ENCODE data around the gene C2CD2L. TPM values are rescaled to one million over a fixed set of nuclear protein-coding genes. Genes with fewer than 3 reads are reported as not detected.
A peak's percentile ranks its signal among the peaks of the same experiment; 100 is the strongest.

The C2CD2L gene
- total and polyA plus RNA-seq, 2 of the 13 experiments (the other 11 are each of a cell fraction or from before 2014, with no cell fraction given) = 3.7 to 5.5 TPM

DNA sequence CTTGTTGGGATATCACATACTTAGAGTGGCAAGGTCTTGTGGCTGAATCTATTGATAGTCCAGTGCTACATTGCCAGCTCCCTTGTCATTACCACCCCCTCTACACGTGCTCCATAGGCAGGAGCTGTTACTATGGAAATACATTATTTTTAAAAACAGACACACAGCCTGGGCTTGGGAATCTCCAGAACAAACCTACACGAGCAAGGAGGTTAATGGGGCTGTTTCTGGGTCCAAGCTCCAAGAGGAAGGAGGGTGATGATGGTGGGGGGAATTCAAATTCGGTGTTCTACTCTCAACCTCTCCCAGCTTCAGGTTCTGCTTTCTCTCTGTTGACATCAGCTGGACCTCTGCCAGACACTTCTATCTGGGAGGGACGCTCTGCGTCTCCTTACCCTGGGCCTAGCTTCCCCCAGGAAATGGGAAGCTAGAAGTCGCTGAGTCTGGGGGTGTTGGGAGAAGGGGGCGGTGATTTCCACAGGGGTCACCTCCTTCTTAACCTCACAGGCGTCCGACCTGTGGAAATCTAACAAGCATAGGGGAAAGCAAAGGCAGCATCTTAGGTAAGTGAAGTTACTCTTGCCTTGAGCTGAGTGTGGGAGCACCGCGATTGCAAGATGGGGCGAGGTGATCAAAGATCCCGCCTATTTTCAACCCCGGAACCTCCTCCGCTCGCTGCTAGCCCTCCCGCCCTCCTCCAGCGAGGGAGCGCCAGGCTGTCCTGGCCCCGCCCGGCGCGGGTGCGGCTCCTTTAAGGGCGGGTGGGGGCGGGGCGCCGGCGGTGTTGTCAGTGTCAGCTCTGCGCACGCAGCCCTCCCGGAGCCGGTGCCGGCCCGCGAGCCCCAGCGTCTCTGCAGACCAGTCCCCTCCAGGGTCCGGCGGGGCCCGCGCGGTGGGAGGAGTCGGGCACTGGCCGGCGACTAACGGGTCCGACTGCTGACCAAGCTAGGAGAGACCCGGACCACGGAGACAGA lies at the start of gene C2CD2L (continued):
- TF ChIP-seq ZBTB40 (IDR thresholded peaks at IDR 0.05) (no peak), ZBTB40 (CRISPR knock-in tag; IDR thresholded peaks at IDR 0.05) (peak; percentile 34; the same call in 1 of the 2 replicates), ZNF552 (CRISPR knock-in tag; IDR thresholded peaks at IDR 0.05; ENCODE audit: borderline replicate concordance) (no peak), EP300 (IDR thresholded peaks at IDR 0.05; ENCODE audit: low read depth in 2 of 2, low read length in 2 of 2) (no peak; a peak in 1 of 4 replicates), EP300 (CRISPR knock-in tag; IDR thresholded peaks at IDR 0.05; ENCODE audit: borderline replicate concordance) (no peak), CCDC6 (CRISPR knock-in tag; IDR thresholded peaks at IDR 0.05) (no peak), ARNTL (CRISPR knock-in tag; IDR thresholded peaks at IDR 0.05) (no peak), TCF7L2 (IDR thresholded peaks at IDR 0.05; ENCODE audit: low read depth, low read length) (no peak), ZFAT (CRISPR knock-in tag; conservative IDR thresholded peaks at IDR 0.05) (no peak), RARA (CRISPR knock-in tag; IDR thresholded peaks at IDR 0.05) (0 out of 2 replicates have a peak, but pooled peaks have one; percentile 5), ZFP1 (CRISPR knock-in tag; IDR thresholded peaks at IDR 0.05) (no peak), KLF11 (CRISPR knock-in tag; IDR thresholded peaks at IDR 0.05) (no peak), SALL2 (CRISPR knock-in tag; IDR thresholded peaks at IDR 0.05) (no peak; the same call in 1 of the 2 replicates), THAP9 (CRISPR knock-in tag; IDR thresholded peaks at IDR 0.05; ENCODE audit: borderline replicate concordance) (no peak), ZNF580 (CRISPR knock-in tag; IDR thresholded peaks at IDR 0.05; ENCODE audit: borderline replicate concordance, low read depth) (peak; percentile 16; the same call in 1 of the 2 replicates), ZMAT5 (CRISPR knock-in tag; IDR thresholded peaks at IDR 0.05; ENCODE audit: borderline replicate concordance, low read depth) (no peak)

Data from HepG2 (cell line).